SK-N-MC (cell line): Measurements from ENCODE around the gene COQ4.
"Not testable (repeated sequence)": the region's sequence is repeated elsewhere in the genome, so short reads cannot be mapped to it uniquely, and the experiment has no call there.

Experiments used
- DNase-seq: peaks from one replicate; pipeline ENCODE4 v3.0.0-alpha.2; 2011; ENCODE audit warnings: low read depth, low spot score
- H3K27ac ChIP-seq: fragments of 200-600 bp; sonication (generic); 2 replicates; pipeline ENCODE4 v1.5.1; 2016; ENCODE audit warnings: mixed run types
- H3K36me3 ChIP-seq: fragments of 200-600 bp; sonication (generic); 2 replicates; pipeline ENCODE4 v1.6.1; 2017; ENCODE audit warnings: antibody characterized with exemption, low read length, mixed read lengths; ENCODE audit not compliant: insufficient read depth
- H3K4me3 ChIP-seq: fragments of 200-600 bp; sonication (generic); 2 replicates; pipeline ENCODE4 v1.5.1; 2016
- H3K9ac ChIP-seq: fragments of 200-600 bp; sonication (generic); 2 replicates; pipeline ENCODE4 v1.8.0; 2017; ENCODE audit warnings: mixed run types, mixed read lengths; ENCODE audit not compliant: insufficient read length
- H3K9me3 ChIP-seq: fragments of 200-600 bp; sonication (generic); 2 replicates; pipeline ENCODE4 v1.6.1; 2017; ENCODE audit warnings: low read depth, mild to moderate bottlenecking, antibody characterized with exemption, low read length, moderate library complexity, mixed read lengths
- EZH2 ChIP-seq: fragments of 200-600 bp; sonication (generic); IDR thresholded peaks from one replicate; pipeline ENCODE4 v1.6.1; 2017; ENCODE audit warnings: antibody characterized with exemption
- FOXP2 ChIP-seq: optimal IDR thresholded peaks from 2 replicates; pipeline ENCODE3; 2011; ENCODE audit warnings: mild to moderate bottlenecking, moderate library complexity; ENCODE audit not compliant: insufficient read depth; ENCODE audit errors: extremely low read length, control extremely low read depth
- POLR2AphosphoS5 ChIP-seq: IDR thresholded peaks from 2 replicates; pipeline ENCODE4 v1.6.1; 2012; ENCODE audit warnings: mild to moderate bottlenecking, low read depth, low read length, borderline replicate concordance

COQ4 gene

GRCh38 chr9:128335914-128336313 is 13.3 kb downstream of the COQ4 start:
- Histone ChIP-seq H3K27ac (no peak overlapping the region), H3K4me3 (no peak overlapping the region), H3K9me3 (no peaks in the 10 kb centered on the region), H3K9ac (no peak overlapping the region), H3K36me3 (no peaks in the 10 kb centered on the region)
- TF ChIP-seq FOXP2, result no peak
- no peak for TF ChIP-seq EZH2
- no peak for TF ChIP-seq POLR2AphosphoS5
- no peak for DNase-seq

- Histone ChIP-seq H3K4me3 (no peak overlapping the region), H3K9ac (no peak overlapping the region), H3K27ac (no peak overlapping the region), H3K36me3 (no peaks in the 10 kb centered on the region; the same call in 1 of the 2 replicates), H3K9me3 (no peaks in the 10 kb centered on the region)
- TF ChIP-seq EZH2 (no peak), POLR2AphosphoS5 (no peak), FOXP2 (no peak)
- no peak for DNase-seq
These were observed 15.3 kb downstream of the COQ4 start for GRCh38 chr9:128337936-128338335.

GRCh38 chr9:128338852-128339614 is 16.4 kb downstream of the COQ4 start:
- H3K9me3 ChIP-seq, H3K9ac ChIP-seq, H3K27ac ChIP-seq, DNase-seq, H3K36me3 ChIP-seq, H3K4me3 ChIP-seq: not testable (repeated sequence)

GRCh38 chr9:128339761-128340690 is 17.4 kb downstream of the COQ4 start, which contains the start of gene SLC27A4:
Gene SLC27A4, plus strand, starts transcription at chr9:128340527. Its CDS starts 2,606 bp downstream, at chr9:128343133.
- H3K36me3 ChIP-seq, result peaks cover 10% of the 10 kb centered on the region; the same call in 1 of the 2 replicates
- no peaks in the 10 kb centered on the region for H3K9me3 ChIP-seq
- peak within 1 kb of the TSS; percentile 77 for H3K9ac ChIP-seq
- peak; percentile 28; the same call in 1 of the 2 replicates for TF ChIP-seq POLR2AphosphoS5
- TF ChIP-seq FOXP2, result no peak
- TF ChIP-seq EZH2, result no peak
- peak within 1 kb of the TSS; percentile 94 for H3K4me3 ChIP-seq
- DNase-seq, result no peak
- H3K27ac ChIP-seq, result no peak within 1 kb of the TSS

- Histone ChIP-seq H3K4me3 (peak overlapping the region; percentile 94), H3K9me3 (no peaks in the 10 kb centered on the region), H3K36me3 (peaks cover 10% of the 10 kb centered on the region; the same call in 1 of the 2 replicates), H3K9ac (peak overlapping the region; percentile 77), H3K27ac (no peak overlapping the region)
- TF ChIP-seq EZH2 (no peak), FOXP2 (no peak), POLR2AphosphoS5 (no peak)
- no peak for DNase-seq
These were observed 18.2 kb downstream of the COQ4 start for GRCh38 chr9:128340691-128341434.

GRCh38 chr9:128341435-128341849 is 18.8 kb downstream of the COQ4 start:
- peaks cover 10% of the 10 kb centered on the region; the same call in 1 of the 2 replicates for H3K36me3 ChIP-seq
- H3K4me3 ChIP-seq, result peak overlapping the region; percentile 94
- TF ChIP-seq POLR2AphosphoS5 (no peak), FOXP2 (no peak), EZH2 (no peak)
- H3K9ac ChIP-seq, result peak overlapping the region; percentile 77
- no peaks in the 10 kb centered on the region for H3K9me3 ChIP-seq
- DNase-seq, result no peak
- H3K27ac ChIP-seq, result no peak overlapping the region

- no peak overlapping the region for H3K27ac ChIP-seq
- H3K9ac ChIP-seq, result no peak overlapping the region
- DNase-seq, result no peak
- no peaks in the 10 kb centered on the region for H3K9me3 ChIP-seq
- TF ChIP-seq FOXP2, result no peak
- TF ChIP-seq EZH2, result no peak
- no peak for TF ChIP-seq POLR2AphosphoS5
- no peak overlapping the region for H3K4me3 ChIP-seq
- peaks cover 10% of the 10 kb centered on the region; the same call in 1 of the 2 replicates for H3K36me3 ChIP-seq
These were observed 20.5 kb downstream of the COQ4 start for GRCh38 chr9:128342971-128343680.
